Cortex of kidney (tissue), 1 donor: ENCODE results near the gene ITPR1.

Experiments used
- DNase-seq: peaks from one replicate; lab custom pipeline; 2025; lab: John Stamatoyannopoulos, UW

ITPR1 gene

DNA sequence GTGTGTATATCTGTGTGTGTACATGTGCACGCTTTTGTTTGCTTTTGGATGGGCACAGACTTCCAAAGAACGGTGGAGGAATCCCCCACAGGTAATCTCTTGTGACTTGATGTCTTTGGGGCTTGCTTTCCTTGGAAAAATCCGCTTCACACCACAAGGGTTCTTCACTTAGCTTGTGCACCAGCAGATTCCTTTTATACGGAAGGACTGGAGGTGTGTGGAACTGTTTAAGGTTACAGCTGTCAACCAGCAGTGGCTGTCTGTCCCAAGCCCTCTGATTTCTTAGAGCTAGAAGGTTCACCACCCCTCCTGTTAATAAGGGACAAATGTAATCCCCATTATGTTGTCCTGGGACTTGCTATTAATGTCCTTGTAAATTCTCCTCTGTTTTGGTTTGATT, 193.5 kb downstream of the ITPR1 start:
- no peak for DNase-seq

DNA sequence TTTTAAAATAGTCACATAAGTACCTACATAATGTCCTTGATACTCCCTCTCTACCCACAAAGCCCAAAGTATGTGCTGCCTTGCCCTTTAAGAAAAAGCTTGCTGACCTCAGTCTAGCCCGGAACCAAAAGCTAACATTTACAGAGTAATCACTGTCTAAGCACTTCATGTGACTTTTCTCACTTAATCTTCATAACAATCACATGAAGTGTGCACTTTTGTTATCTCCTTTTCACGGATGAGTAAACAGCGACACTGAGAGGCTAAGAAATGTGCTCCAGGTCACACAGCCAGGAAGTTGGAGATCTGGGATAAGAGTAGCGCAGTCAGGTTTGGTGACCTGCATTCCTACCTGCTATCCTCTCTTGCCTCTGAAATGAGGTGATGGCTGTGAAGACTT, 194.0 kb downstream of the ITPR1 start:
- DNase-seq: no peak

DNA sequence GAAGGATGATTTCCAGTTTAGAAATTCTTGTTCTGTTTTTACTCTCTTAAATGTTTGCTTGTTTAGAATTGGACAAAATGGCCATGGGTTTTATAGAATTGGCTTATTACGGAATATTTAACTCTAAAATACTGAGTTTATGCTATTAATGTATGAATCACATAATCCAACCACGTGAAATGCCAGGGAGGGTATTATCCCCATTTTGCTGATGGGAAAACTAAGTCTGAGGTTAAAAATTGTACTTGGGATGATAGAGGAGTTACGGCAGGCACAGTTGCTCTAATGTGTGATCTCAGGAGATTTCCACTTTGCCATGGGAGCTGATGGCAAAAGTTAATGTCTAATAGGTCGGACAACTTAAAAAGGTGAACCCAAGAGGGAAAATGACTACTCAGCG, 194.4 kb downstream of the ITPR1 start:
- no peak for DNase-seq

DNA sequence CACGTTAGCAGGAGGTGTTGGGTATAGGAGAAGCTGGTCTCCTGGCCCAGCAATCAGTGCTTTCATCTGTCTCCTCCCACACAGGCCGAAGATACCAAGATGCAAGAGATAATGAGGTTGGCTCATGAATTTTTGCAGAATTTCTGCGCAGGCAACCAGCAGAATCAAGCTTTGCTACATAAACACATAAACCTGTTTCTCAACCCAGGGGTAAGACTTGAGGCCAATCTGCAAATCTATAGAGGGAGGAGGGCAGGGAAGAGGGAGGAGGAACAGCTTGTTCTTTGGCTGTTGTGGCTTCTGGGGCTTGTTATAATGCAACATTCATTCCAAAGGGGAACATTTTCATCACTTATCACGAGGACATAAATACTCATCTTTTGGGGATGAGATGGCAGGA, 195.3 kb downstream of the ITPR1 start:
- DNase-seq: no peak

- DNase-seq: no peak
Observed at GRCh38 chr3:4689021-4689420, 195.9 kb downstream of the ITPR1 start.

DNA sequence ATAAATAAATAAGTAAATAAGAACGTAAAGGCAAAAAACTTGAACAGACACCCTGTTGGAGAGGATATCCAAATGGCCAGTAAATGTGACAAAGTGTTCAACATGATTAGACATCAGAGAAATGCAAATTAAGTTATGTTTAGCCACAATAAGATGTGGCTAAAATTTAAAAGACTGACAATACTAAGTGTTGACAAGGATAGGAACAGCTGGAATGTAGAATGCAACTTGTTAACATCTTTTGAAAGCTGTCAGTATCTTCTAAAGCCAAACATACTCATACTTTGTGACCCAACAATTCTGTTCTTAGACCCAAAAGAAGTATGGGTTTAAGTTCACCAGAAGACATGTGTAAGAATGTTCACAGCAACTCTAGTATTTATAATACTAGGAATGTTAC, 197.1 kb downstream of the ITPR1 start:
- no peak for DNase-seq

DNA sequence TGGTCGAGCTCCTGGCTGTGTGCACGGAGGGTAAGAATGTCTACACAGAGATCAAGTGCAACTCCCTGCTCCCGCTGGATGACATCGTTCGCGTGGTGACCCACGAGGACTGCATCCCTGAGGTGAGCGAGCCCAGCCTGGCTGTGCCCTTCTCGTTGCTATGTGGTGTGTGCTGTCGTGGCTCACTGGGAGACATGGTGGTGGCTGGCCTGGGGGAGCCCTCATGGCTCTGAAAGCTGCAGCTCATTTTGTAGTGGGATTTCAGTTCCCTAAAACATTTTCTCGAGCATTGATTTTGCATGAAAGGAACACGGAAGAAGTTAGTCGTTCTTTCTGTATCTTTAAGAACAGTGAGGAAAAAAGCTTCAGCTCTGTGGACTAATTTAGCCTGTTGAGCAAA, 200.5 kb downstream of the ITPR1 start:
- no peak for DNase-seq

DNA sequence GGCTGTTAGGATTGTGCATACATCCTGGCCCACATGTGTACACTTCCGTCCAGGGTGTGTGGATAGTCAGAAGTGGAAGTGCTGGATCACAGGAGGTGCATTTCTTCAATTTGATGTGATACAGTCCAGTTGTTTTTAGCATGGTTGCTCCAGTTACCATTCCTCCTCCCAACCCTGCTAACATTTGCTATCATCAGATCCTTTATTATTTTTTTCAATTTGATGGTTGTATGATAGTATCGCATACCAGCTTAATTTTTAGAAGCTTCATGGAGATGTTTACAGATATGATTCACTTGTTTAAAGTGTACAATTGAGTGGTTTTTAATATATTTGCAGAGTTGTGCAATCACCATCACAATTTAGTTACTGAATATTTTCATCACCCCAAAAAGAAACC, 202.7 kb downstream of the ITPR1 start:
- no peak for DNase-seq

DNA sequence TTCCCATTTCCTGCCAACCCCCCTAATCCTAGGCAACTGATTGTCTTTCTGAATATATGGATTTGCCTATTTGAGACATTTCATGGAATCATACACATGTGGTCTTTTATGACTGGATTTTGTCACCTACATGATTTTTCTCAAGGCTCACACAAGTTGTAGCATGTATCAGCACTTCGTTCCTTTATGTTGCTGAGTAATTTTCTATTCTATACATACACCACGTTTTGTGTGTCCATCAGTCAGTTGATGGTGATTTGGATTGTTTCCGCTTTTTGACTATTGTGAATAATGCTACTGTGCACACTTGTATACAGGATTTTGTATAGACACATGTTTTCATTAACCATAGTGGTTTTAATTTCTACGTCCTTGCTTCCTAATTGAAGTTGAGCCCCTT, 203.1 kb downstream of the ITPR1 start:
- DNase-seq: no peak

GRCh38 chr3:4698125-4698821, 205.1 kb downstream of the ITPR1 start:
- DNase-seq: no peak

DNA sequence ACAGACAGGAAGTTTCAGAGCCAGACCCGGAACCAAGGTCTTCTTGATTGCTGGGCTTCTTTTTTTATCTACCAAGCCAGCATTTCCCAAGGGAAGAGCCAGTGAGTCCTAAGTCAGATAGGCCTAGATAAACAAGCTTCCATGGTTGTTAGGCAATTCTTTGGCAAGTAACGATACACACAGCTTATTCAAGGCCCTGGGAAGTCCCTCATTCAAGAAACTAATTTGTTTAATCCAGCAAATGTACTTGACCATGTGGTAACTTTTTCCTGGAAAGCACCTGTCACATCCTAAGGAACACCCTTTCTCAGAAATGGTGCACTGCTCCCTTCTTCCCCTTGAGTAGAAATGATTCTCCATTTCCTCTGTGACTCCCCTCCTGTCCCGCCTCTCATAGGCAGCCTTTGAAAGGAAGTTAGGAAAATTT, 209.9 kb downstream of the ITPR1 start:
- DNase-seq: no peak

GRCh38 chr3:4704552-4704951, 211.4 kb downstream of the ITPR1 start:
- DNase-seq: no peak

DNA sequence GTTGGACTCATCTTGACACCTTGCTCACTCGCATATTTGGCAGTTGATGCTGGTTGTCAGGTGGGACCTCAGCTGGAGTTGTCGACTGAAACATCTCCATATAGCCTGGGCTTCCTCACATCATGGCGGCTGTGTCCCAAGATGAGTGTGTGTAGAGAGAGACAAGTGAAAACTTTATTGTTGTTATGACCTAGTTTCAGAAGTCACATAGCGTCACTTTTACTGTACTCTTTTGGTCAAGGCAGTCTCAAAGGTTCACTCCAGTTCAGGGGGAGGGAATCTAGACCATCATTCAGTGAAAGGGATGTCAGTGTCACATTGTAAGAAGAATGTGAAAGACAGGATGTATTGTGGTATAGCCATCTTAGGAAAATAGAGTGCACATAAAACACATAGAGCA, 214.2 kb downstream of the ITPR1 start:
- no peak for DNase-seq

DNA sequence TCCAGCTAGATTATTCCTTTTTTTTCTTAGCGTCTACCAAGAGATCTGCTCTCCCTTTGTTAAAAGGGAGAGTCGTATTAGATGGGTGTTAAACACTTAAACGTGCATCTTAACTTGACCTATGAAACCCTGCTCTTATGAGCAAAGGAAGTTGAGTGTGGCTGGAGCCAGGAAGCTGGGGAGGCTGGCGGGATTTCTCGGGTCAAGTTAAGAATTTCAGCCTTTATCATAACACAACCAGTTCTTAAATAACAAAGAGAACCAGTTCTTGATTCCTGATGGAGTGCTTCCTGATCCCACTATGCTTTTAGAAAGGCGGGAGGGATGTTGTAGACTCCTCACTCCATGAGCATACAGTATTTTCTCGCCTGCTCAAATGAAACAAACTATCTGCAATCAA, 215.1 kb downstream of the ITPR1 start:
- no peak for DNase-seq

DNA sequence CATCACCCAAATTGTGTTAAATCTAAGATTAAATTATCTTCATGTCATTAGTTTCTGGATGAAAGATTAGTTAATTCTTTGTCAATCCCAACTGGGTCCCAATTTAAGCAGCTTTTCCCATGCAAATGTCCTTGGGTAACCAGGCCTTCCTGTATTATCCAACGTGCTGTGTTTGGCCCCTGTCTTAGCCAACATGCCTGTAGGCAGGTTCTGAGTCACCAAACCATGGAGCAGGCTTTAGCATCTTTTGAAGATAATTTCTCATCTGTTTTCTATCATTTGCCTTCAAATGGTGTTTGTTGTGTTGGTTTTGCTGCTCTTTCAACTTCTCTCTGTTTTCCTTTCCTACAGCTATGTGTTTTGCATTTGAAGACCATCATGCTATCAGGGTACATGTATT, 216.2 kb downstream of the ITPR1 start:
- no peak for DNase-seq

DNA sequence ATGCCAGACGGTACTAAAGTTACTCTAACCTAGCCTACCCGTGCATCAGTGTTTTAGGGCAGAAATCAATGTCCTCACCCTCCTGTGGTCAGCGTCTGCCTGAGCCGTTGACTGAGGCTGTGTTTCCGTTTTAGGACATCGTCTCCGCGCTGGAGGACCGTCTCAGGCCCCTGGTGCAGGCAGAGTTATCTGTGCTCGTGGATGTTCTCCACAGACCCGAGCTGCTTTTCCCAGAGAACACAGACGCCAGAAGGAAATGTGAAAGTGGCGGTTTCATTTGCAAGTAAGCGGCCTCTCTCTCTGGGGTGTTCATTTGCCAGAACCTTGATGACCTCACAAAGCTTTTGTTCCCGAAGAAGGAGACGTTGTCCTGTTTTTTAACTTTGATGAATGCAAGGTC, 217.0 kb downstream of the ITPR1 start:
- DNase-seq: no peak

DNA sequence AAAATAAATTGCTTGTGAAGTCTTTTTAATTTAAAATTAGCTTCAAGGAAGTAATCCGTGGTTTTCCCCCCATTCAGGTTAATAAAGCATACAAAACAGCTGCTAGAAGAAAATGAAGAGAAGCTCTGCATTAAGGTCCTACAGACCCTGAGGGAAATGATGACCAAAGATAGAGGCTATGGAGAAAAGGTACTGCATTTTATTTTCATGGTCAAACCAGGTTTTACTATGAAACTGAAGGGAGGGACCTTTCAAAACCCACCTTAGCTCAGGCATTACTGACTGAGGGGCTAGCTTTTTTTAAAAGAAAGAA, 218.5 kb downstream of the ITPR1 start:
- no peak for DNase-seq

- no peak for DNase-seq
Observed at GRCh38 chr3:4712109-4712508, 219.0 kb downstream of the ITPR1 start.

DNA sequence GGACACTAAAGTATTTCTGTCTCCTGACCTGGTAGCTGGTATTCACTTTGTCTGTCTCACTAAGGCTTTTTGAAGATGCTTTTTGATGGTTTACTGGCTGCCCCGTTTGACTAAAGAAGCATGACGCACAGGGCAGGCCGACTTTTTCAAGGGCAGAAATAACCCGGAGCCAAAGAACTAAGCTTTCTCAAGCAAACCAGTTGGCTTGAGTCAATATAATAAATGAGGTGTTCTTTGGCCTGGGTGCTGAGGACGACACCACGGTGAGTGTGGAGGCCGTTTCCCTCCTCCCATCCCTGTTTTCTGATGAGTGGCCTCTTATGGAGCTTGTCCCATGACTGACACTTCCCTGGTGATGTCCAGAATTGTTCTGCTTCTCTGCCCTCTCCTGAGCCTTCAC, 220.9 kb downstream of the ITPR1 start:
- DNase-seq: no peak

DNA sequence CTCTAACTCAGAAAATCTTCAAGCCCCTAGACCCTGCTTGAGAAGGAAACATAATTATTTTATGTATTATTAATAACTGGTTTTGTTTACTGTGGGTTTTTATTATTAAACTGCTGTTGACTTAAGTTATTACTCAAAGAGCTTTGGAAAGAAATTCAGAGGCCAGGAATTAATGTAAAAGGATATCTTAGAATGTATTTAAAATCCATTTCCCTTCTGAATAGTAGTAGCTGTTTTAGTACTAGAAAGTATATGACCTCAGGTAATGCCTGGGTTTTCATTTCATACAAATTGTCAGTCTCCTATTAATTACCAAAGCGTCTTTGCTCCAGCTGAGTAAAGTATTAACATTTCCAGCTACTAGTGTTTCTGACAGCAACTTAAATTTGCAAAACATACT, 223.1 kb downstream of the ITPR1 start:
- no peak for DNase-seq

GRCh38 chr3:4716706-4717362, 223.7 kb downstream of the ITPR1 start:
- no peak for DNase-seq

DNA sequence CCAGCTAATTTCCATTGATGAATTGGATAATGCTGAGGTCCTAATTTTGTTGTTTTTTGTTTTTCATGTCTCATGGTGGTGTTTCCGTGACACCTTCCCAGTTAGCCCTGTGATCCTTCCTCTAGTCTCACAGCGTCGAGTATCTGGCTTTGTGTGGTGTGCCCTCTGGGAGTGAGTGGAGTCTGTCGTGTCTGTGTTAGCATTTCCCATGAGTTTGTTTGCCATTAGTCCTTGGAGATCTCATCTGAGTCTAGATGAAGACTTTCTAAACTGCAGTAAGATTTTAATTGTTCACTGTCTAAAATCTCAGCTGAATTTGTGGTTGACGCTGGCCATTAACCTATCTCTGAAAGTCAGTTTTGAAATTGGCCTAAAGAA, 224.2 kb downstream of the ITPR1 start:
- no peak for DNase-seq

- no peak for DNase-seq
Observed at GRCh38 chr3:4718179-4718736, 225.1 kb downstream of the ITPR1 start.

GRCh38 chr3:4719046-4719501, 225.9 kb downstream of the ITPR1 start:
- no peak for DNase-seq
